Measurements from ENCODE around the gene ITIH4.

Gene ITIH4

DNA sequence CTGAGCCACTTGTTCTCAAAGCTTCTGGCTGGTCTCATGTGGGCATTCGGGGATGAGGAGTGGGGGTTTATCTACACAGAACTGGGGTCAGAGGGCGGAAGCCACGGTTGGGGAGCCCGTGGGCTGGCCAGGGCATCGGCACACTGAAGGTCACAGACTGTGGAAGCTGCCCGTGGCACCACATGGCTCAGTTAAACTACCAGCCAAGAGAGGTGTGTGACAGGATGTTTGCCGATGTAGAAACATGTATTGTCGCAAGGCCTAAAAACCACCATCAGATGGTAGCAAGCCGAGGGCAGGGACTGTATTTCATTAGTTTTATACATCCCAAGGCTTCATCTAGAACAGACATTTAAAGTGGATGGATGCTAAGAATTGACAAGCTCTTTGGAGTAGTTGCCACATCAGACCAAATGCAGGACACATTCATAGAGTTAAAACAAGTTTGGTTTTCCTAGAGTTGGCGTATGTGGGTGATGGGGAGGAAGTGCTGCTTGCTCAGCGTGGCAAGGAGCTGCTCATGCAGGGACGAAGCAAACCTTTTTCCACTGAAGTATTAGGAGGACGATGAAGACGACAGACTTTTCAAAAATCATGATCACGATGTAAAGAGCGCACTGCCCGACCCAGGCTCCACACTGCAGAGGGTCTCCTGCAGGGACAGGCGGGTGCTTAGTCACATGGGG lies 14.0 kb upstream of the ITIH4 start:
- no peak overlapping the region for H3K27ac ChIP-seq
- TF ChIP-seq CTCF (conservative IDR thresholded peaks at IDR 0.05) = no peak

GRCh38 chr3:52843881-52844280 lies 13.4 kb upstream of the ITIH4 start:
- H3K27ac ChIP-seq = no peak overlapping the region
- TF ChIP-seq CTCF (conservative IDR thresholded peaks at IDR 0.05) = no peak

GRCh38 chr3:52843108-52843865 lies 12.8 kb upstream of the ITIH4 start:
- TF ChIP-seq CTCF (conservative IDR thresholded peaks at IDR 0.05) = no peak
- H3K27ac ChIP-seq = no peak overlapping the region

- TF ChIP-seq CTCF (conservative IDR thresholded peaks at IDR 0.05) = no peak
- no peak overlapping the region for H3K27ac ChIP-seq
Observed at GRCh38 chr3:52842424-52842823, 12.0 kb upstream of the ITIH4 start.

DNA sequence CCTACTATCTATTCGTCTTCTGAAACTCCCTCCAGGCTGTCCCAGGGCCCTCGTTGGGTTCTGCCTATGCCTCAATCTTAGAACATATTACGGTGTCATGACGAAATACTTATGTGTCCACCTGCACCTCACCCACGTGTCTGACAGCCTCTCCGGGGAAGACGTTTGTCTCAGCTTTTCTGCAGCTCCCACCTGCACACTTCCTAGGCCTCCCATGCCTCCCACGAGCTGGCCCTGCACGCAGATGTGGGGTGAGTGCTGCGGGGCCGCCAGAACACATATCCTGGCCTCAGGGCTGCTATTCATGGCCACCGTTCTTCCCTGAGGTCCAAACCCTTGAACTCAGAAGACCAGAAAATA lies 11.5 kb upstream of the ITIH4 start:
- no peak for TF ChIP-seq CTCF (conservative IDR thresholded peaks at IDR 0.05)
- H3K27ac ChIP-seq = no peak overlapping the region

DNA sequence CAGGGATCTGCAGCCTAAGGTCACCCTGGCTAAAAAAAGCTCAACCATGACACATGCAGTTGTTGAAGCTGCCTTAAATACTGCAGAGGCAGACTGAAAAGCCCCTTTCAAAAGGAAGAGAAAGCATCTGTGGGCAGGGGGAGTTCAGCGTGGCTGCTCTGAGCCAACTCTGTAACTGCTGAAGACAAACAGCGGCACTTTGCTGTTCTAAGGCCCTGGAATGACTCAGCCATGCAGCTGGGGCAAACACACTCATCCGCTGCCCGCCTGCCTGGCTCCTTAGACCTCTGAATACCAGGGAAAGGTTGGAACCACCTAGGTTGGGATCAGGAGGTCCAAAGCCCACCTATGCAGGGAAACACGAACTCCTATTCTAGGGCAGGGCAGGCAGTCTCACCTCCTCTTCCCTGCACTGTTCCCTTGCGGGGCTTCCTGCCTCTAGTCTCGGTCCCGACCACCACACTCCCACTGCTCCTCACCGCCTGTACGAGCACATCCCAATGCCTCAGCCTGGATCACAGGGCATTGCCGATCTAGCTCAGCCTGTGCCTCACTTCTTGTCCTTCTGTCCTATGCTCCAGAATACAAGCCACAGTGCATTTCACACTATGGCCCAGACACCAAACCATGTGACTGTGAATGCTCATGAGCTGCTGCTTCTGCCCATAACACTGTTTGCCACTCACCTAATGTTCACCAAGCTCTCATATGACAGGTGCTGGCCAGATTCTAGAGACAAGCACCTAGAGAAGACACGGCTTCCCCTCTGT lies 10.9 kb upstream of the ITIH4 start:
- H3K27ac ChIP-seq = no peak overlapping the region
- TF ChIP-seq CTCF (conservative IDR thresholded peaks at IDR 0.05) = no peak

- H3K27ac ChIP-seq = no peak overlapping the region
- no peak for TF ChIP-seq CTCF (conservative IDR thresholded peaks at IDR 0.05)
Observed at GRCh38 chr3:52839892-52840545, 9.5 kb upstream of the ITIH4 start.
